Measurements from ENCODE around the gene CYTH1. TPM values are rescaled to one million over a fixed set of nuclear protein-coding genes. Genes with fewer than 3 reads are reported as not detected.

The CYTH1 gene
- polyA plus RNA-seq, 1 donor from 2014 or later = 120 TPM

DNA sequence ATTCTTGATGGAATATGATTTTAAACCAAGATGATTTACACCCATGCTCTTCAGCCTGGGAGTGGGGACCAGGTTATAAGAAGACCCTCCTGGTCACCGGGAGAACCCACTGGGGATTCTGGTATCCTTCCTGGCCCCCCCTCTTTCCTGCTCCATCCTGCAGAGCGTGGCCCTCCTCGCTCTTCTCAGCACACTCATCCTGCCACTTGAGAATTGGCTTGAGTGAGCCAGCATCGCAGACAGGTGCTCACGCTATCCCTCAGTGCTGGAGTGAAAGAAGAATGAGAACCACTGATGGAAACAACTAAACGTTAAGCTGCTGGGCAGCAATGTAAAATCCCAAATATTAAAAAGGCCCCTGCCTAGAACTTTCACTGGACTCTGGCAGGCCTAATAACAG, 98.0 kb downstream of the CYTH1 start:
- TF ChIP-seq, protein P1, sequence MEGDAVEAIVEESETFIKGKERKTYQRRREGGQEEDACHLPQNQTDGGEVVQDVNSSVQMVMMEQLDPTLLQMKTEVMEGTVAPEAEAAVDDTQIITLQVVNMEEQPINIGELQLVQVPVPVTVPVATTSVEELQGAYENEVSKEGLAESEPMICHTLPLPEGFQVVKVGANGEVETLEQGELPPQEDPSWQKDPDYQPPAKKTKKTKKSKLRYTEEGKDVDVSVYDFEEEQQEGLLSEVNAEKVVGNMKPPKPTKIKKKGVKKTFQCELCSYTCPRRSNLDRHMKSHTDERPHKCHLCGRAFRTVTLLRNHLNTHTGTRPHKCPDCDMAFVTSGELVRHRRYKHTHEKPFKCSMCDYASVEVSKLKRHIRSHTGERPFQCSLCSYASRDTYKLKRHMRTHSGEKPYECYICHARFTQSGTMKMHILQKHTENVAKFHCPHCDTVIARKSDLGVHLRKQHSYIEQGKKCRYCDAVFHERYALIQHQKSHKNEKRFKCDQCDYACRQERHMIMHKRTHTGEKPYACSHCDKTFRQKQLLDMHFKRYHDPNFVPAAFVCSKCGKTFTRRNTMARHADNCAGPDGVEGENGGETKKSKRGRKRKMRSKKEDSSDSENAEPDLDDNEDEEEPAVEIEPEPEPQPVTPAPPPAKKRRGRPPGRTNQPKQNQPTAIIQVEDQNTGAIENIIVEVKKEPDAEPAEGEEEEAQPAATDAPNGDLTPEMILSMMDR (IDR thresholded peaks at IDR 0.05; ENCODE audit: poor library complexity, severe bottlenecking) = no peak
- TF ChIP-seq RAD21 (conservative IDR thresholded peaks at IDR 0.05) = no peak
- no peak for TF ChIP-seq POLR2AphosphoS5 (IDR thresholded peaks at IDR 0.05)
- TF ChIP-seq EP300 (conservative IDR thresholded peaks at IDR 0.05; ENCODE audit: poor library complexity, severe bottlenecking) = no peak
- no peak for TF ChIP-seq EZH2 (IDR thresholded peaks at IDR 0.05; ENCODE audit: borderline replicate concordance, insufficient read depth, low read length, poor library complexity, severe bottlenecking)
- TF ChIP-seq, protein P2, sequence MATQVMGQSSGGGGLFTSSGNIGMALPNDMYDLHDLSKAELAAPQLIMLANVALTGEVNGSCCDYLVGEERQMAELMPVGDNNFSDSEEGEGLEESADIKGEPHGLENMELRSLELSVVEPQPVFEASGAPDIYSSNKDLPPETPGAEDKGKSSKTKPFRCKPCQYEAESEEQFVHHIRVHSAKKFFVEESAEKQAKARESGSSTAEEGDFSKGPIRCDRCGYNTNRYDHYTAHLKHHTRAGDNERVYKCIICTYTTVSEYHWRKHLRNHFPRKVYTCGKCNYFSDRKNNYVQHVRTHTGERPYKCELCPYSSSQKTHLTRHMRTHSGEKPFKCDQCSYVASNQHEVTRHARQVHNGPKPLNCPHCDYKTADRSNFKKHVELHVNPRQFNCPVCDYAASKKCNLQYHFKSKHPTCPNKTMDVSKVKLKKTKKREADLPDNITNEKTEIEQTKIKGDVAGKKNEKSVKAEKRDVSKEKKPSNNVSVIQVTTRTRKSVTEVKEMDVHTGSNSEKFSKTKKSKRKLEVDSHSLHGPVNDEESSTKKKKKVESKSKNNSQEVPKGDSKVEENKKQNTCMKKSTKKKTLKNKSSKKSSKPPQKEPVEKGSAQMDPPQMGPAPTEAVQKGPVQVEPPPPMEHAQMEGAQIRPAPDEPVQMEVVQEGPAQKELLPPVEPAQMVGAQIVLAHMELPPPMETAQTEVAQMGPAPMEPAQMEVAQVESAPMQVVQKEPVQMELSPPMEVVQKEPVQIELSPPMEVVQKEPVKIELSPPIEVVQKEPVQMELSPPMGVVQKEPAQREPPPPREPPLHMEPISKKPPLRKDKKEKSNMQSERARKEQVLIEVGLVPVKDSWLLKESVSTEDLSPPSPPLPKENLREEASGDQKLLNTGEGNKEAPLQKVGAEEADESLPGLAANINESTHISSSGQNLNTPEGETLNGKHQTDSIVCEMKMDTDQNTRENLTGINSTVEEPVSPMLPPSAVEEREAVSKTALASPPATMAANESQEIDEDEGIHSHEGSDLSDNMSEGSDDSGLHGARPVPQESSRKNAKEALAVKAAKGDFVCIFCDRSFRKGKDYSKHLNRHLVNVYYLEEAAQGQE (IDR thresholded peaks at IDR 0.05; ENCODE audit: borderline replicate concordance) = no peak
- no peak for TF ChIP-seq TAF1 (IDR thresholded peaks at IDR 0.05; ENCODE audit: low read depth)
- Histone ChIP-seq H3K27ac (ENCODE audit: low read length) (no peak overlapping the region), H3K36me3 (ENCODE audit: insufficient read depth, low read length) (peaks cover 16% of the 10 kb centered on the region), H2AFZ (ENCODE audit: low read depth, low read length) (no peak overlapping the region), H3K4me3 (ENCODE audit: low read length) (no peak overlapping the region), H3K27me3 (ENCODE audit: insufficient read depth, low read depth, low read length) (no peaks in the 10 kb centered on the region), H3K4me2 (ENCODE audit: low read length) (no peak overlapping the region), H3K9me3 (ENCODE audit: low read length) (peaks cover 3% of the 10 kb centered on the region), H3F3A (ENCODE audit: insufficient read depth, low read length, poor library complexity, severe bottlenecking) (no peaks in the 10 kb centered on the region), H4K20me1 (ENCODE audit: insufficient read depth) (no peaks in the 10 kb centered on the region), H3K9me2 (ENCODE audit: insufficient read depth, low read length) (no peaks in the 10 kb centered on the region), H3K79me2 (replicated peaks; ENCODE audit: insufficient read depth, low read length) (no peaks in the 10 kb centered on the region), H3K9ac (ENCODE audit: low read length) (no peak overlapping the region)

DNA sequence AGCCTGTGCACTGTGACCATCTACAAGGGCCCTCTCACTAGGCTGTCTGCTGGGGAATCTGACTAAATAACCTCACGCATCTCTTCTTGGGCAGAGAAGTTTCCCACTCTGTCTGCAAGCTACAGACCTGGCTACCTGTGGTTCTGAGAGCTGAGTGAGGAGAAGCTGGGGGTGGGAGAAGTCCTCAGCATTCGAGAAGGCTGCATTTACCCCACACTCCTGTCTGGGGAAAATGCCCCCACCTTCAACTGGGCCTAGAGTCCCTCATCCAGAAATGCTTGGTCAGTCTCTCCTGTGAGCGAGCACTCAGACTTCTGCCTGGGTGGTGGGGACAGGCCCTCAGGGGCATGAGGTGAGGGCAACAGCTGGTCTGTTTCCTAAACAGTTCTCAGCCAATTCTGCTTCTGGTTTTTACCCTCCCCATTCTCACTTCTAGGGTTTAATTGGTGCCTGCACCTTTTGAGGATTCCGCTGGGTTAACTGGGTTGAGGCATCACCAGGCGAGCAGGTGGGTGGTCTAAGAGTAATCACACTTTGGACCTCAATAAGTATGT, 98.6 kb downstream of the CYTH1 start:
- no peak for TF ChIP-seq TAF1 (IDR thresholded peaks at IDR 0.05; ENCODE audit: low read depth)
- no peak for TF ChIP-seq EZH2 (IDR thresholded peaks at IDR 0.05; ENCODE audit: borderline replicate concordance, insufficient read depth, low read length, poor library complexity, severe bottlenecking)
- TF ChIP-seq, protein P2 (IDR thresholded peaks at IDR 0.05; ENCODE audit: borderline replicate concordance) = no peak
- TF ChIP-seq RAD21 (conservative IDR thresholded peaks at IDR 0.05) = no peak
- no peak for TF ChIP-seq POLR2AphosphoS5 (IDR thresholded peaks at IDR 0.05)
- no peak for TF ChIP-seq EP300 (conservative IDR thresholded peaks at IDR 0.05; ENCODE audit: poor library complexity, severe bottlenecking)
- no peak for TF ChIP-seq MXI1 (conservative IDR thresholded peaks at IDR 0.05; ENCODE audit: poor library complexity, severe bottlenecking)
- no peak for TF ChIP-seq SMC3 (conservative IDR thresholded peaks at IDR 0.05; ENCODE audit: poor library complexity)
- TF ChIP-seq, protein P1 (IDR thresholded peaks at IDR 0.05; ENCODE audit: poor library complexity, severe bottlenecking) = no peak
- no peak overlapping the region for H3K9ac ChIP-seq (ENCODE audit: low read length)
- H3K4me2 ChIP-seq (ENCODE audit: low read length) = no peak overlapping the region
- H2AFZ ChIP-seq (ENCODE audit: low read depth, low read length) = no peak overlapping the region
- H3K27ac ChIP-seq (ENCODE audit: low read length) = no peak overlapping the region
- no peaks in the 10 kb centered on the region for H3F3A ChIP-seq (ENCODE audit: insufficient read depth, low read length, poor library complexity, severe bottlenecking)
- H3K79me2 ChIP-seq (replicated peaks; ENCODE audit: insufficient read depth, low read length) = no peaks in the 10 kb centered on the region
- H3K27me3 ChIP-seq (ENCODE audit: insufficient read depth, low read depth, low read length) = no peaks in the 10 kb centered on the region
- H3K9me2 ChIP-seq (ENCODE audit: insufficient read depth, low read length) = no peaks in the 10 kb centered on the region
- no peaks in the 10 kb centered on the region for H3K9me3 ChIP-seq (ENCODE audit: low read length)
- peaks cover 10% of the 10 kb centered on the region for H3K36me3 ChIP-seq (ENCODE audit: insufficient read depth, low read length)
- H4K20me1 ChIP-seq (ENCODE audit: insufficient read depth) = no peaks in the 10 kb centered on the region
- no peak overlapping the region for H3K4me3 ChIP-seq (ENCODE audit: low read length)

All from neural cell (in vitro differentiated cells).